Thyroid gland (tissue), 4 donors: ENCODE measurements around the gene ADTRP.

ENCODE experiments used
- POLR2A ChIP-seq, 2 donors: fragments of 450-650 bp; IDR thresholded peaks; one replicate each; pipeline ENCODE4 v1.6.1; 2017; ENCODE audit warnings: antibody characterized with exemption in 2 of 2, mild to moderate bottlenecking in 2 of 2, moderate library complexity in 1 of 2
- TF ChIP-seq, protein P1 (sequence below), 6 experiments: fragments of 200-600 bp in 3 of 6; fragments of 450-650 bp in 3 of 6; sonication (generic) in 3 of 6; IDR thresholded peaks; one replicate each; pipeline ENCODE4 v1.5.1; 2016 to 2019; ENCODE audit warnings: antibody characterized with exemption in 6 of 6, mild to moderate bottlenecking in 2 of 6, inconsistent platforms in 1 of 6, moderate library complexity in 1 of 6

DNA sequence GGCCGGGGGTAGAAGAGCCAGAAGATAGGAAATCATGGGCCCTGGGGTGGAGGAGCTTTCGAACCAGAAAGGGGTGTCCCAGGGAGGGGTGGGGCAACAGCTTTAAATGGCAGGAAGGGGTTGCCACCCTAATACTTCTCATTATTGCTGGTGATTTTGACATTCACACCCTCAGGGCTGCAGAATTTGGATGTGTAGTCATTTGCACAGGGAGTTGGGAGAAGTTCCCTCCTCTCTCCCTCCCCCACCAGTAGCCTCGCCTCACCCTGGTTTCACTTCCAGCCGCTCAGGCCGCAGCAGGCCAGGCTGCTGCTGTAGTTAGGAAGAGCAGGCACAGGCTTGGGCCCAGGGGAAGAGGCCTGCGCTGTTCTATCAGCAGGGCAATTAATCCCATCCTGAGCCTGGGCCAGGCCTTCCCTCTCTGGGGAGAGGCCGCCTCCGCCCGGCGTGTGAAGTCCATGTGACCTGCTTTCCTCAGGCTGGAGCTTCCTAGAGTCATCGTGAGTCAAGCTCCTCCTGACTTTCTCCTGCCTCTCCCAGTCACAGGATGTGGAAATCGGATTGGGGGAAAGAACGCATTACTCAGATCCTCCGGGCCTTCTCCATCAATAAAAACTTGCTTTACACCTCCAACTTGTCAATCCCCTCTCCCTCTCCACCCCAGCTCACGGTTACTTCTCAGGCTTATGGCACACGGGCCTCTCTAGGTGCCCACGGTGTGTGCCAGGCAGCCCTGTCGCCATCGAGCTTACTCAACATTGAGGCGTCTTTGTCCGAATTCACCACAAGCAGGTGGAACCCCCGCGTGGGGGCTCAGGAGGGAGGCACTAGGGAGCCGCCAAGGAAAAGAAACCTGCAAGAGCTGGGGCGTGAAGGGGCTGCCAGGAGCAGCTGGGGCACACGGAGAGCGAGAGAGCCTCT is 7.8 kb downstream of the ADTRP start:
- TF ChIP-seq, protein P1, sequence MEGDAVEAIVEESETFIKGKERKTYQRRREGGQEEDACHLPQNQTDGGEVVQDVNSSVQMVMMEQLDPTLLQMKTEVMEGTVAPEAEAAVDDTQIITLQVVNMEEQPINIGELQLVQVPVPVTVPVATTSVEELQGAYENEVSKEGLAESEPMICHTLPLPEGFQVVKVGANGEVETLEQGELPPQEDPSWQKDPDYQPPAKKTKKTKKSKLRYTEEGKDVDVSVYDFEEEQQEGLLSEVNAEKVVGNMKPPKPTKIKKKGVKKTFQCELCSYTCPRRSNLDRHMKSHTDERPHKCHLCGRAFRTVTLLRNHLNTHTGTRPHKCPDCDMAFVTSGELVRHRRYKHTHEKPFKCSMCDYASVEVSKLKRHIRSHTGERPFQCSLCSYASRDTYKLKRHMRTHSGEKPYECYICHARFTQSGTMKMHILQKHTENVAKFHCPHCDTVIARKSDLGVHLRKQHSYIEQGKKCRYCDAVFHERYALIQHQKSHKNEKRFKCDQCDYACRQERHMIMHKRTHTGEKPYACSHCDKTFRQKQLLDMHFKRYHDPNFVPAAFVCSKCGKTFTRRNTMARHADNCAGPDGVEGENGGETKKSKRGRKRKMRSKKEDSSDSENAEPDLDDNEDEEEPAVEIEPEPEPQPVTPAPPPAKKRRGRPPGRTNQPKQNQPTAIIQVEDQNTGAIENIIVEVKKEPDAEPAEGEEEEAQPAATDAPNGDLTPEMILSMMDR (IDR thresholded peaks at IDR 0.05) = no peak
- no peak for TF ChIP-seq POLR2A (IDR thresholded peaks at IDR 0.05)
